Astrocyte of the spinal cord (primary cell): Measurements from ENCODE around the gene SCN10A.
A peak's percentile ranks its signal among the peaks of the same experiment; 100 is the strongest.

ENCODE experiments used
- DNase-seq: peaks from one replicate; pipeline ENCODE4 v3.0.0; 2011; ENCODE audit warnings: low read depth, low spot score
- H3K4me3 ChIP-seq: 2 replicates; pipeline ENCODE4 v1.5.1; 2011; ENCODE audit warnings: low read depth, mild to moderate bottlenecking, low read length, moderate library complexity
- CTCF ChIP-seq: IDR thresholded peaks from 2 replicates; pipeline ENCODE4 v1.5.1; 2012; ENCODE audit warnings: low read depth, mild to moderate bottlenecking, low read length, inconsistent platforms
- in situ Hi-C: cut with HindIII; loops from 2 replicates; pipeline ENCODE4 v1.10.0; 2017; ENCODE audit warnings: low sequenced_read_pairs

Gene SCN10A

DNA sequence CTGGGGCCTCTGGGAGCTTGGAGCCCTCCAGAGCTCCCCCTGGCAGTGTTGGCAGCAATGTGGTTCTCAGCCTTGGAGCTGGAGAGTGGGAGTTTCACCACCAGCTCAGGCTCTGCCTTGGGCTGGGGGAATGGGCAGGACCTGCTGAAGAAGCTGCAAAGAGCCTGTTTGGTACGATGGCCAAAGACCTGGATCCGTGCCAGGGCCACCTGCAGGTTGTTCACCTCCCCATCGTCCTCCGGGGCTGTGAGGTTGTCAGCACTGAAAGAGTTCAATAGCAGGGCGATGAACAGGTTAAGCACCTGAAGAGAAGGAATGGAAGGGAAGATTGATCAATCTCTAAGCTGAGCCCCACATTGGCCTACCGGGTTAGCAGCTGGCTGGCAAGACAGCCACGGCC lies 89.3 kb downstream of the SCN10A start:
- in situ Hi-C loops, result no loop called here
- TF ChIP-seq CTCF, result no peak
- no peak for DNase-seq
- H3K4me3 ChIP-seq, result no peak overlapping the region

- DNase-seq, result peak; percentile 51
- in situ Hi-C loops, result no loop called here
- no peak for TF ChIP-seq CTCF
- no peak overlapping the region for H3K4me3 ChIP-seq
Measured at GRCh38 chr3:38725726-38726419, 90.1 kb downstream of the SCN10A start.

DNA sequence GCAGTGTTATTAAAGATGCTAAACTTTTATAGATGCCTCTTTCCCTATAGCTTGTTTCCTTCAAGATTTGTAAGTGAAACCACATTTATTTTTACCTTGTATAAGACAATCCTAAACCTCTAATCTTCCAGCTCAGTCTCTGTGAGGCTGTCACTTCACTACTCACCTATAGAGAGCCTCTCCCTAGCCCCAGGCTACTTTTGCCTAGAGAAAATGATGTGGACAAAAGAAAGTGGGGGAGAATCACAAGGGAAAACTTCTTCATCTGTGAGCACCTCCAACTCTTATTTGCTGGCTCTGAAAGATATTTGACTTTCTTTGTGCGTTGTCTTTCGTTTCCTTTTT lies 91.7 kb downstream of the SCN10A start:
- TF ChIP-seq CTCF, result no peak

DNA sequence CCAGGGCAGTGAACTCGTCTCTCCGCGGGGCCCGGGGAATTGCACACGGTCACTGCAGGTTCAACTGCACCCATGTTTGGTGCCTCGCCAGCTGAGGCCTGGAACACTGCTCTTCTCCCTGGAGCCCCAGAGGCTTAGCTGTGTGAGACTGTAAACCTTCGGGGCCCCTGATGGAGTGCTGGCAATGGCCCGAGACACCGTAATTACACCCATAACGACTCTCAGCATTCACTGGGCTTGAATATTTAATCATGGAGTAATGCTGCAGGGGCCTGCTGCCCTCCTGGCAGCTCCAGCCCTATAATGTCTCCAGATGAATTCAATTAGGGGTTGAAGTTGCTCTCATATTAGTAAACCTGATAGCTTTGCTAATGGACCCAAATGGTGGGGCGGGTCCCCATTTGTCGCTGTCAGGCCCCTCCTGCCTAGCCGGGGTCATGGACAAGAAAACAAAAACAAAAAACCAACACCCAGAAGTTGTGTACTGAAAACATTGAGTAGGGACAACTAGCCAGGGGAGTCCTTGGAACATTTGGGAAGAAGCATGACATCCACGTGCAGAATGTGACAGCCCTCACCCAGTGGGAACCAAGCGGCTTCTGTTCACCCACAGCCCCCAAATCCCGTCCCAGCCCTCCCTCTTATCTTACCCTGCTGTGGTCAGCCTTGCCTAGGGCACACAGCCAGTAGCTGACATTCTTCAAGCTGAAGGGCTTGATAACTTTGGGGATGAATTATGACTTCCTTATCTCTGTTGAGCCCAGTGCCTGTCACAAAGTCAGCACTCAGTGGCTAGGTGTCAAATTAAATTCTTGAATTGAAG lies 92.2 kb downstream of the SCN10A start:
- in situ Hi-C loops, result no loop called here
- TF ChIP-seq CTCF, result no peak
- H3K4me3 ChIP-seq, result no peak overlapping the region
- DNase-seq, result no peak

More for the DNA sequence above, 91.7 kb downstream of the SCN10A start:
- in situ Hi-C loops, result no loop called here
- DNase-seq, result no peak
- H3K4me3 ChIP-seq, result no peak overlapping the region

- DNase-seq, result peak; percentile 55
- TF ChIP-seq CTCF, result no peak
- in situ Hi-C loops, result no loop called here
- H3K4me3 ChIP-seq, result no peak overlapping the region
Measured at GRCh38 chr3:38722781-38723568, 93.0 kb downstream of the SCN10A start.

- in situ Hi-C loops, result no loop called here
- no peak overlapping the region for H3K4me3 ChIP-seq
- no peak for TF ChIP-seq CTCF
- DNase-seq, result no peak
Measured at GRCh38 chr3:38721207-38721772, 94.7 kb downstream of the SCN10A start.
